ENCODE measurements around the gene CCSER2. TPM values are rescaled to one million over a fixed set of nuclear protein-coding genes. Genes with fewer than 3 reads are reported as not detected.
"Not testable (repeated sequence)": the region's sequence is repeated elsewhere in the genome, so short reads cannot be mapped to it uniquely, and the experiment has no call there.

Gene CCSER2
- total RNA-seq, 4 donors from 2014 or later = 60.5 to 80.6 (median 63.1) TPM

DNA sequence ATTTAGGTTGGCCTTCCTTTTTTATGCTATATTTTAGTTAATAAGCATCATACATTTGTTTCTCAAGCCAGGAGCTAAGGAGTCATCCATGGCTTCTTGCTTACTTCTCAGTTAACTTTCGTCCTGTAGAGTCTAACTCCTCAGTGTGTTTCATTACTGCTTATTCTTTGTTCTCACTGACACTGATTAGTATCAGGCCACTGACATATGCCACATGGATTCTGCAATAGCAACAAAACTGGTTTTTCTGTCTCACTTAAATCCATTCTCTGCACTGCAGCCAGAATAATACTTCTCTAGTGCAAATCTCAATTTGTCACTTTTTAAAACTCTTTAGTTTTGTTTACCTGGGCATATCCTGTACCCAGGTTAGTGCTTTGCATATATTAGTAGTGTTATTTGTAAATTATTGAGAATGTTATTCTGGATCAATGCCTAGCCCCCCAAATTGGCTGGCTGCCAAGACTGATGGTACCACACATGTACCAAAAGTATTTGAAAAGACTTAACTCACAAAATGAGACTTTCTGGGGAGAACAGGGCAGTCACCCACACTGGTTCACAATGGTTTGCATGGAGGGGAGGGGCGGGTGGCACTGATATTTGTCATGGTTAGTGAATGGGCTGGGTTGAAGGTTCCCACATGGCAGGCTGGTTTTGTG is 79.1 kb downstream of the CCSER2 start:
- Histone ChIP-seq H3K4me1 (peaks cover 4 to 18% (median 12%) of the 10 kb centered on the region in 4 donors), H3K4me3 (no peak overlapping the region), H3K27me3 (no peaks in the 10 kb centered on the region), H3K27ac (replicated peaks in 1 of 4) (no peak overlapping the region), H3K36me3 (peaks cover 0 to 3% (median 0%) of the 10 kb centered on the region in 4 donors), H3K9me3 (peaks cover 0 to 6% (median 2%) of the 10 kb centered on the region in 4 donors)
- intact Hi-C loops (cut with DNase I) = no loop called here
- no peak for DNase-seq (ENCODE audit: extremely low spot score)
- TF ChIP-seq, protein P1, sequence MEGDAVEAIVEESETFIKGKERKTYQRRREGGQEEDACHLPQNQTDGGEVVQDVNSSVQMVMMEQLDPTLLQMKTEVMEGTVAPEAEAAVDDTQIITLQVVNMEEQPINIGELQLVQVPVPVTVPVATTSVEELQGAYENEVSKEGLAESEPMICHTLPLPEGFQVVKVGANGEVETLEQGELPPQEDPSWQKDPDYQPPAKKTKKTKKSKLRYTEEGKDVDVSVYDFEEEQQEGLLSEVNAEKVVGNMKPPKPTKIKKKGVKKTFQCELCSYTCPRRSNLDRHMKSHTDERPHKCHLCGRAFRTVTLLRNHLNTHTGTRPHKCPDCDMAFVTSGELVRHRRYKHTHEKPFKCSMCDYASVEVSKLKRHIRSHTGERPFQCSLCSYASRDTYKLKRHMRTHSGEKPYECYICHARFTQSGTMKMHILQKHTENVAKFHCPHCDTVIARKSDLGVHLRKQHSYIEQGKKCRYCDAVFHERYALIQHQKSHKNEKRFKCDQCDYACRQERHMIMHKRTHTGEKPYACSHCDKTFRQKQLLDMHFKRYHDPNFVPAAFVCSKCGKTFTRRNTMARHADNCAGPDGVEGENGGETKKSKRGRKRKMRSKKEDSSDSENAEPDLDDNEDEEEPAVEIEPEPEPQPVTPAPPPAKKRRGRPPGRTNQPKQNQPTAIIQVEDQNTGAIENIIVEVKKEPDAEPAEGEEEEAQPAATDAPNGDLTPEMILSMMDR (IDR thresholded peaks at IDR 0.05) = no peak
- no peak for TF ChIP-seq POLR2AphosphoS5 (IDR thresholded peaks at IDR 0.05)
- no peak for TF ChIP-seq POLR2A (IDR thresholded peaks at IDR 0.05; ENCODE audit: low read depth)
- TF ChIP-seq EP300 (IDR thresholded peaks at IDR 0.05) = no peak
- WGBS = 74% methylated on average over 2 of the region's 2 CpGs

DNA sequence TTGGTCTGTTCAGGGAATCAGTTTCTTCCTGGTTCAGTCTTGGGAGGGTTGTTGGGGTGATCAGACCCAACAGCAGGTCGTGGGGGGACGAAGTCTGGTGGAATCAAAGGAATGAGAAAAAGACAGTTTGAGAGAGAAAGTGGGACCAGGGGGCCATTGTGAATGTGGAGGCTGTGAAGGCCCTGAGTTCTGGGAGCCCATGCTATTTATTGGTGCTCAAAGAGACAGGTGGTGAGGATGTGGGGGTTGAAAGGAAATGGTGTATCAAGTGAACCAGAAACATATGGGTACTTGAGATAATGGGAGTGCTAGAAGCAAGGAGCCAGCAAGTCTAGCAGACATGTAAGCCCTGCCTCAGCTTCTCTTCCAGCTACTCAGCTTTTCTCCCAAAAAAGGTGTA is 84.1 kb downstream of the CCSER2 start:
- TF ChIP-seq POLR2AphosphoS5 (IDR thresholded peaks at IDR 0.05) (no peak), POLR2A (IDR thresholded peaks at IDR 0.05; ENCODE audit: low read depth) (no peak), EP300 (IDR thresholded peaks at IDR 0.05) (no peak)
- TF ChIP-seq, protein P1 (IDR thresholded peaks at IDR 0.05) = no peak
- no peaks in the 10 kb centered on the region for H3K27me3 ChIP-seq
- H3K4me3 ChIP-seq = no peak overlapping the region
- H3K4me1 ChIP-seq = peaks cover 8 to 15% (median 15%) of the 10 kb centered on the region in 4 donors
- WGBS = 100% methylated on average over 2 of the region's 2 CpGs
- H3K36me3 ChIP-seq = peaks cover 0 to 6% (median 1%) of the 10 kb centered on the region in 4 donors
- peaks cover 0 to 20% (median 7%) of the 10 kb centered on the region in 4 donors for H3K9me3 ChIP-seq
- no peak overlapping the region for H3K27ac ChIP-seq (replicated peaks in 1 of 4)
- no peak for DNase-seq (ENCODE audit: extremely low spot score)
- intact Hi-C loops (cut with DNase I) = no loop called here

DNA sequence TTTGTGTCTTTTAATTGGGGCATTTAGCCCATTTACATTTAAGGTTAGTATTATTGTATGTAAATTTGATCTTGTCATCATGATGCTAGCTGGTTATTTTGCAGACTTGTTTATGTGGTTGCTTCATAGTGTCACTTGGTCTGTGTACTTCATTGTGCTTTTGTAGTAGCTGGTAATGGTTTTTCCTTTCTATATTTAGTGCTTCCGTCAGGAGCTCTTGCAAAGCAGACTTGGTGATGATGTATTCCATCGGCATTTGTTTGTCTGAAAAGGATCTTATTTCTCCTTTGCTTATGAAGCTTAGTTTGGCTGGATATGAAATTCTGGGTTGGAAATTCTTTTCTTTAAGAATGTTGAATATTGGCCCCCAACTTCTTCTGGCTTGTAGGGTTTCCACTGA is 85.7 kb downstream of the CCSER2 start:
- intact Hi-C loops (cut with DNase I); H3K27ac ChIP-seq (replicated peaks in 1 of 4); H3K27me3 ChIP-seq; H3K4me3 ChIP-seq; H3K36me3 ChIP-seq; DNase-seq (ENCODE audit: extremely low spot score): not testable (repeated sequence)
- Histone ChIP-seq H3K9me3 (peaks cover 0 to 20% (median 7%) of the 10 kb centered on the region in 4 donors), H3K4me1 (peaks cover 6 to 14% (median 11%) of the 10 kb centered on the region in 4 donors)
- 94% methylated on average over 2 of the region's 2 CpGs for WGBS

DNA sequence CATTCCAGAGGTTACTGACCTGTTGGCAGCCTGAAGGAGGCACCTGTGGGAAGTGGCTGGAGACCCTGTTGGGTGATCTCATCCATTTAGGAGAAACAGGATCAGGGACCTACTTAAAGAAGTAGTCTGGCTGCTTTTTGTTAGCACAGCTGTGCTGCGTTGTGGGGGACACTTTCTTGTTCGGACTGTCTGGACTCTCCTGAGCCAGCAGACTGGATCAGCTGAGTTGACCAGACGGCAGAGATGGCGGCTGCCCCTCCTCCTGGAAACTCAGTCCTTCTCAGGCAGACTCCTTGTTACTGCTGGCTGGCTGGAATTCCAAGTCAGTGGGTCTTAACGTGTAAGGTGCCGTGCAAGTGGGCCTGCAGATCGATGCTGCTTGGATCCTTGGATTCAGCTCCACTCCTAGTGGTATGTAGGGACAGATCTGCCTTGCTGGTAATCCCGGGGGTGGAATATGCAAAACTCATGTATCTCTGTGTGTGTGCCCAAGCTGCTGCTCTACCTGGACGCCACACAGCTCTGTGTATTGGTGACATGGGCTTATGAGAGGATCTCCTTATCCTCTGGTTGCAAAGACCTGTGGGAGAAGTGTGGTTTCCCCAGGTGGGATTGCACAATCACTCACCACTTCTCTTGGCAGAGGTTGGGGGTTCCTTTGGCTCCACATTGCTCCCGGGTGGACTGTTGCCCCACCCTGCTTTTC is 87.3 kb downstream of the CCSER2 start:
- intact Hi-C loops (cut with DNase I) = no loop called here
- H3K4me3 ChIP-seq = no peak overlapping the region
- 90% methylated on average over 6 of the region's 10 CpGs for WGBS

DNA sequence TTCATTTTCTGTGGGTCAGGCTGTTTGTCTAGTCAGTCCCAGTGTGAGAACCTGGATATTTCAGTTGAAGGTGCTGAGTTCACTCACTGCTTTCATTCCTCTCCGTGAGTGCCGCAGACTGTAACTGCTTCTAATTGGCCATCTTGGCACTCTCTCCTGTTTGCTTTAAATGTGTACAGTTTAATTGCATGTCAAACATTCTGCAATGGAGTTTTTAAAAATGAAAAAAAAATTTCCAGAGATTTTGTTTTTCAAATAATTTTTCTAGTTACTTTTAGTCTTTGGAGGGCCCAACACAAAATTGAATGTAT is 87.8 kb downstream of the CCSER2 start:
- H3K4me3 ChIP-seq = no peak overlapping the region
- peaks cover 0 to 6% (median 4%) of the 10 kb centered on the region in 4 donors for H3K36me3 ChIP-seq
- intact Hi-C loops (cut with DNase I) = no loop called here
- no peak overlapping the region for H3K27ac ChIP-seq (replicated peaks in 1 of 4)
- TF ChIP-seq EP300 (IDR thresholded peaks at IDR 0.05) = no peak
- TF ChIP-seq, protein P1 (IDR thresholded peaks at IDR 0.05) = no peak
- H3K9me3 ChIP-seq = peaks cover 0 to 20% (median 7%) of the 10 kb centered on the region in 4 donors
- 89% methylated on average over 2 of the region's 2 CpGs for WGBS
- DNase-seq (ENCODE audit: extremely low spot score) = no peak
- no peaks in the 10 kb centered on the region for H3K27me3 ChIP-seq
- H3K4me1 ChIP-seq = peaks cover 6 to 14% (median 11%) of the 10 kb centered on the region in 4 donors

More for the DNA sequence above, 87.3 kb downstream of the CCSER2 start:
- Histone ChIP-seq H3K36me3 (peaks cover 0 to 6% (median 4%) of the 10 kb centered on the region in 4 donors), H3K27me3 (no peaks in the 10 kb centered on the region), H3K4me1 (peaks cover 6 to 14% (median 11%) of the 10 kb centered on the region in 4 donors), H3K27ac (replicated peaks in 1 of 4) (no peak overlapping the region), H3K9me3 (peaks cover 0 to 20% (median 7%) of the 10 kb centered on the region in 4 donors)
- no peak for DNase-seq (ENCODE audit: extremely low spot score)
- TF ChIP-seq POLR2A (IDR thresholded peaks at IDR 0.05; ENCODE audit: low read depth) = no peak
- no peak for TF ChIP-seq EP300 (IDR thresholded peaks at IDR 0.05)
- TF ChIP-seq, protein P1 (IDR thresholded peaks at IDR 0.05) = no peak
- no peak for TF ChIP-seq POLR2AphosphoS5 (IDR thresholded peaks at IDR 0.05)

Measured in esophagus muscularis mucosa (tissue), 4 donors.